B cell (primary cell): ENCODE results near the gene STK4. TPM values are rescaled to one million over a fixed set of nuclear protein-coding genes. Genes with fewer than 3 reads are reported as not detected.

ENCODE experiments used
- ATAC-seq: fragments of 200-7000 bp; cut with Tn5 transposase; one replicate; pipeline ENCODE4 v1.10.0; 2021; ENCODE audit warnings: low read depth, mild to moderate bottlenecking, moderate number of reproducible peaks, moderate library complexity
- CTCF ChIA-PET: fragments of 350-600 bp; sonication (Branson Sonifier 250); formaldehyde crosslinking; loops from one replicate; lab custom pipeline; 2021; ENCODE audit warnings: antibody characterized with exemption, inconsistent platforms; lab: Charles Lee
- POLR2A ChIA-PET: fragments of 350-600 bp; sonication (Branson Sonifier 250); formaldehyde crosslinking; loops from one replicate; lab custom pipeline; 2021; ENCODE audit warnings: antibody characterized with exemption; lab: Charles Lee
- DNase-seq: peaks from one replicate; pipeline ENCODE4 v3.0.0; 2013
- H2AFZ ChIP-seq: 2 replicates; pipeline ENCODE4 v1.6.1; 2012; ENCODE audit warnings: mild to moderate bottlenecking, low read depth, low read length; ENCODE audit not compliant: insufficient read depth, poor library complexity, severe bottlenecking
- H3K27ac ChIP-seq, 2 donors: 1 replicate in 1 of 2; 2 replicates in 1 of 2; pipeline ENCODE4 v1.5.1; 2012 to 2013; ENCODE audit warnings: low read length in 2 of 2, mild to moderate bottlenecking in 2 of 2, moderate library complexity in 1 of 2
- H3K27me3 ChIP-seq, 4 experiments: fragments of 200-600 bp in 1 of 4; sonication (generic) in 1 of 4; replicated peaks in 1 of 4; 1 replicate in 2 of 4; 2 replicates in 2 of 4; pipeline versions ENCODE4 v1.6.1 to v1.7.0; 2013 to 2016; ENCODE audit warnings: low read length in 3 of 4, mild to moderate bottlenecking in 2 of 4, mixed read lengths in 1 of 4, moderate library complexity in 1 of 4; ENCODE audit not compliant: insufficient read depth in 4 of 4, control insufficient read depth in 3 of 4; ENCODE audit errors: control extremely low read depth in 1 of 4
- H3K36me3 ChIP-seq, 2 experiments: replicated peaks in 1 of 2; 1 replicate in 1 of 2; 2 replicates in 1 of 2; pipeline versions ENCODE4 v1.6.1 to v1.7.1; 2013; ENCODE audit warnings: low read length in 1 of 2; ENCODE audit not compliant: insufficient read depth in 2 of 2, control insufficient read depth in 1 of 2; ENCODE audit errors: control extremely low read depth in 1 of 2, extremely low read depth in 1 of 2
- H3K4me1 ChIP-seq, 2 donors: fragments of 200-600 bp in 1 of 2; sonication (generic) in 1 of 2; 1 replicate in 1 of 2; 2 replicates in 1 of 2; pipeline versions ENCODE4 v1.5.1 to v1.6.1; 2013 to 2017; ENCODE audit warnings: low read length in 2 of 2; ENCODE audit not compliant: control insufficient read depth in 2 of 2, insufficient read depth in 2 of 2
- H3K4me2 ChIP-seq: replicated peaks from 2 replicates; pipeline ENCODE3; 2012; ENCODE audit warnings: mild to moderate bottlenecking, low read depth, low read length; ENCODE audit not compliant: poor library complexity, severe bottlenecking
- H3K4me3 ChIP-seq, 5 experiments: fragments of 200-600 bp in 1 of 5; sonication (generic) in 1 of 5; 1 replicate in 3 of 5; 2 replicates in 2 of 5; pipeline versions ENCODE4 v1.5.1 to v1.7.0; 2011 to 2016; ENCODE audit warnings: low read length in 4 of 5, mild to moderate bottlenecking in 4 of 5, low read depth in 2 of 5, control low read depth in 1 of 5, moderate library complexity in 1 of 5; ENCODE audit not compliant: insufficient read depth in 1 of 5; ENCODE audit errors: control extremely low read depth in 1 of 5, extremely low read depth in 1 of 5
- H3K79me2 ChIP-seq: fragments of 200-600 bp; sonication (generic); one replicate; pipeline ENCODE4 v1.6.0; 2016; ENCODE audit warnings: low read length; ENCODE audit not compliant: control insufficient read depth, insufficient read depth
- H3K9ac ChIP-seq: fragments of 200-600 bp; sonication (generic); 2 replicates; pipeline ENCODE4 v1.6.1; 2017; ENCODE audit warnings: mild to moderate bottlenecking, low read length, moderate library complexity
- H3K9me3 ChIP-seq, 3 donors: one replicate each; pipeline versions ENCODE4 v1.6.1 to v1.7.1; 2013; ENCODE audit warnings: low read length in 2 of 3; ENCODE audit not compliant: control insufficient read depth in 2 of 3, insufficient read depth in 1 of 3; ENCODE audit errors: control extremely low read depth in 1 of 3
- H4K20me1 ChIP-seq: 2 replicates; pipeline ENCODE4 v1.6.0; 2012; ENCODE audit warnings: mild to moderate bottlenecking, low read length; ENCODE audit not compliant: insufficient read depth, control insufficient read depth, poor library complexity, severe bottlenecking
- H3K27ac Mint-ChIP-seq: one replicate; pipeline ENCODE4 v1.8.0; 2021; ENCODE audit warnings: mixed read lengths
- H3K27me3 Mint-ChIP-seq: one replicate; pipeline ENCODE4 v1.8.0; 2021; ENCODE audit warnings: mixed read lengths
- H3K4me1 Mint-ChIP-seq: one replicate; pipeline ENCODE4 v1.8.0; 2021; ENCODE audit warnings: mixed read lengths
- H3K4me3 Mint-ChIP-seq: one replicate; pipeline ENCODE4 v1.8.0; 2021; ENCODE audit warnings: mixed read lengths
- H3K9me3 Mint-ChIP-seq: one replicate; pipeline ENCODE4 v1.8.0; 2022; ENCODE audit warnings: mixed read lengths; ENCODE audit not compliant: insufficient read depth
- CTCF ChIP-seq: fragments of 200-600 bp; IDR thresholded peaks from one replicate; pipeline ENCODE4 v1.8.0; 2022; ENCODE audit warnings: antibody characterized with exemption, mild to moderate bottlenecking
- EZH2 ChIP-seq: IDR thresholded peaks from 2 replicates; pipeline ENCODE4 v1.6.1; 2012; ENCODE audit warnings: borderline replicate concordance, low read depth, mild to moderate bottlenecking, moderate library complexity, low read length; ENCODE audit not compliant: insufficient read depth, poor library complexity, severe bottlenecking
- WGBS: methylation state at CpG from one replicate; pipeline ENCODE4 v1.1.5; 2013; ENCODE audit warnings: missing lambda C conversion rate; ENCODE audit not compliant: insufficient coverage; 5-methylcytosine and 5-hydroxymethylcytosine counted together
- intact Hi-C: fragments of 100-400 bp; cut with micrococcal nuclease; formaldehyde crosslinking; loops from one replicate; pipeline ENCODE4 v1.10.0; 2022
- polyA plus RNA-seq: library from polyadenylated mRNA; depleted of rRNA; stranded (reverse); fragments of >200 nt; gene quantifications from 2 replicates; pipeline ENCODE4 v1.2.3, GENCODE V29; 2012
- total RNA-seq, 2 donors: library from RNA; stranded (reverse); fragments of 120-200 nt in 1 of 2; gene quantifications; 1 replicate in 1 of 2; 2 replicates in 1 of 2; pipeline versions ENCODE4 v1.2.3 to v1.2.4, GENCODE V29; 2013 to 2022

STK4 gene
- total and polyA plus RNA-seq, 2 donors (not counting 1 experiment from before 2014, with no cell fraction given), result 38.9 to 324 TPM

GRCh38 chr20:44960103-44960852 is 6.0 kb upstream of the STK4 start, which contains the start of gene TOMM34:
TSS of gene TOMM34 (minus strand) at chr20:44960397. CDS start at chr20:44960333, 64 bp downstream.
- no peaks in the 10 kb centered on the region for H3K27me3 ChIP-seq
- peak; percentile 96 for ATAC-seq
- ChIA-PET CTCF (interaction anchor here (0.6 to 2.4 kb wide), 12 partner anchors 11 to 83 kb away, joined by 3 to 7 read pairs (median 3); partner anchors contain the start of gene PABPC1L), POLR2A (interaction anchor here (0.6 to 2.0 kb wide), 5 partner anchors 7 to 975 kb away, joined by 4 to 9 read pairs (median 5); no protein-coding TSS in a partner anchor)
- under 1% methylated on average over 60 of the region's 60 CpGs for WGBS
- TF ChIP-seq CTCF (no peak), EZH2 (no peak)
- H3K79me2 ChIP-seq, result peaks cover 65% of the 10 kb centered on the region
- intact Hi-C loops, result loop anchor here (2.0 to 10.0 kb wide), 4 partner anchors 19 to 457 kb away; partner anchors contain the start of genes PABPC1L, PIGT and PKIG
- H3K9ac ChIP-seq, result peak within 1 kb of the TSS; percentile 73
- peaks cover 1 to 19% of the 10 kb centered on the region in 2 experiments for H3K36me3 ChIP-seq
- H3K4me2 ChIP-seq, result peak within 1 kb of the TSS; percentile 79
- peak within 1 kb of the TSS; percentile 92 for H3K4me3 Mint-ChIP-seq
- no peaks in the 10 kb centered on the region for H3K9me3 ChIP-seq
- H3K27me3 Mint-ChIP-seq, result no peaks in the 10 kb centered on the region
- H3K4me1 ChIP-seq, result peaks cover 42 to 54% of the 10 kb centered on the region in 2 donors
- peak within 1 kb of the TSS; percentile 93 for H3K27ac Mint-ChIP-seq
- peak within 1 kb of the TSS in 1 of 2 donors; percentile 70 for H3K27ac ChIP-seq
- peaks cover 16% of the 10 kb centered on the region for H4K20me1 ChIP-seq
- peaks cover 57% of the 10 kb centered on the region for H3K4me1 Mint-ChIP-seq
- H3K4me3 ChIP-seq, result peak within 1 kb of the TSS; percentile 36 to 93 (median 82)
- H2AFZ ChIP-seq, result peak within 1 kb of the TSS; percentile 74
- H3K9me3 Mint-ChIP-seq, result no peaks in the 10 kb centered on the region
- DNase-seq, result peak; percentile 93
